K562 treated with DMSO at 1 percent for 48 hours (cell line): ENCODE results near the gene CTU2. TPM values are rescaled to one million over a fixed set of nuclear protein-coding genes. Genes with fewer than 3 reads are reported as not detected.

Experiments
- total RNA-seq: library from RNA; unstranded; fragments of 300-600 nt; gene quantifications from 2 replicates; pipeline ENCODE4 v1.2.3, GENCODE V29; 2022; ENCODE audit warnings: low replicate concordance; ENCODE audit errors: extremely low read depth

CTU2 gene
- total RNA-seq: not detected in 2 replicates

DNA sequence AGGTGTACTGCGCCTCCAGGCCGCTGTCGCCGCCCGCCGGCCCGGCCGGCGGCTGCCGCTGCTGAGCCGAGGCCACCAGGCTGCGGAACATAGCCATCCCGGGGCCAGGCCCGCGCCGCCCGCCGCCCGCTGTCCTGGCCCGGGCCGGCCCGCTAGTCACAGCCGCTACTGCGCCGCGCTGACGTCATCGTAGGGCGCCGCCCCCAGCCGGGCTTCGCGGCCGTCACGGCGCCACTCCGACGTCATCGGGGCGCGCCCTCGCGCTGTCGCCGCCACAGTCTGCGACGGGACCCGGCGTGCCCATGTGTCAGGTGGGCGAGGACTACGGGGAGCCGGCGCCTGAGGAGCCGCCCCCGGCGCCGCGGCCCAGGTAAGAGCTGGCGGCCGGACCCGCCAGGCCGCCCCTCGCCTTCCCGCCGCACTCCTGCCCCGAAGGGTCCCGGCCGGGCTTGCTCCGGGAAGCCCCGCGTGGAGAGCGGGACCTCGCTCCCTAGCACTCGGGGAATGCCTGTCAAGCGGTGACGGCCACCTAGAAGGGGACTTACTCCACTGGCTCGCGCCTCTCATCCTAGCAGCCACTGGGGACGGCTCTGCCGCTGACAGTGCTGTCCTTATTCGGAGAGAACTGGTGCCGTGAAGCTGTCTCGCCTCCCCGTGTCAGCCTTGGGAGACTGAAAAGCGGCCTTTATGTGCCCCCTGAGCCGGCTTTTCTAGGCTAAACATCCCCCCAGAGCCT, at the start of gene CTU2, which contains the start of gene RNF166:
Gene CTU2, plus strand, starts transcription at position 275 of the 736 bp plus-strand sequence. Its CDS starts 28 bp downstream, at position 303.
Gene RNF166, minus strand, starts transcription at position 180 of the 736 bp plus-strand sequence. Its CDS starts 83 bp downstream, at position 97.

DNA sequence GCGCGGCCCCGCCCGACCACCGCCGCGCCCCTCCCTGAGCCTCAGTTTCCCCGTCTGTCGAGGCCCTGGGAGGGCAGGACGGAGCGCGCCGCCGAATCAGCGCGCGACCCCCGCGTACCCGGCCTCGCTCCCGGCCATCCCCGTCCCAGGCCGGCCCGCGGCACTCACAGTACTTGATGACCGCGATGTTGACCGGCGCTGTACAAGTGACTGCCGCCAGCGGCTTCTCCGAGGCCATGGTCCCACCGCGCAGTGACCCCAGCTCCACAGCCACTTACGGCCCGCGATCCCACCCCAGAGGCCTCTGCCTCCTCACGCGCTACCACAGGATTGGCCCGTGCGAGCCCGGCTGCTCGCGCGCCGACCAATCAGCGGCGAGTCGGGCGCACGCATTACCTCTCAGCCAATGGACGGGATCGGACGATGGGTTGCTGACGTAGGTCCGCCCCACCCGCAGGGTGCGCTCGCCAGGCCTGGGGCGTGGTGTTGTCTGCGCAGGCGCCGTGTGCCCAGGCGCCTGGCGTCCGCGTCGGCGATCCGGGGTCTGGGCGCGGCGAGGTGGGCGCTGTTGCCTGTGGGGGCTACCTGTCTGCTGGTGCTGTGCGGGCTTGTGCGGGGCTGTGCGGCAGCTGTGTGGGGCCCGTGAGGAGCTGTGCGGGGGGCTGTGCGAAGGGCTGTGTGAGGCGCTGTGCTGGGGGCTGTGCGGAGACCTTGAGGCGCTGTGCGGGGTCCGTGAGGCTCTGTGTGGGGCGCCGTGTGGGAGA, 43.3 kb upstream of the CTU2 start, which contains the start of gene MVD:
Gene MVD, minus strand, starts transcription at position 249 of the 764 bp plus-strand sequence. Its CDS starts 11 bp downstream, at position 238.

GRCh38 chr16:88686439-88687253, 19.7 kb upstream of the CTU2 start, which contains the start of gene SNAI3:
Gene SNAI3 (minus strand): TSS chr16:88686507. CDS start chr16:88686406, 101 bp downstream.

Other genes starting within 250 kb of the CTU2 start
- not detected in 2 replicates for gene ZC3H18, start 136.1 kb upstream of the CTU2 start, total RNA-seq
- gene IL17C, start 67.9 kb upstream of the CTU2 start, total RNA-seq: not detected in 2 replicates
- gene CYBA, start 55.5 kb upstream of the CTU2 start, total RNA-seq: not detected in 2 replicates
- not detected in 2 replicates for gene MVD, start 43.4 kb upstream of the CTU2 start, total RNA-seq
- not detected in 2 replicates for gene SNAI3, start 20.0 kb upstream of the CTU2 start, total RNA-seq
- gene RNF166, start 95 bp upstream of the CTU2 start, total RNA-seq: not detected in 2 replicates
- 110 and 162 TPM in 2 replicates for gene PIEZO1, start 78.7 kb downstream of the CTU2 start, total RNA-seq
- gene CDT1, start 97.3 kb downstream of the CTU2 start, total RNA-seq: 838 TPM in 1 of 2 replicates, not detected in the other
- gene APRT, start 105.4 kb downstream of the CTU2 start, total RNA-seq: not detected in 2 replicates
- not detected in 2 replicates for gene GALNS, start 150.4 kb downstream of the CTU2 start, total RNA-seq
- gene TRAPPC2L, start 150.6 kb downstream of the CTU2 start, total RNA-seq: not detected in 2 replicates
- not detected in 2 replicates for gene PABPN1L, start 160.2 kb downstream of the CTU2 start, total RNA-seq